CD14-positive monocyte (primary cell): Measurements from ENCODE around the gene VILL. TPM values are rescaled to one million over a fixed set of nuclear protein-coding genes. Genes with fewer than 3 reads are reported as not detected.
A peak's percentile ranks its signal among the peaks of the same experiment; 100 is the strongest.

Experiments
- DNase-seq, 3 donors: peaks; one replicate each; pipeline ENCODE4 v3.0.0-alpha.2; 2011 to 2022
- H2AFZ ChIP-seq: 2 replicates; pipeline ENCODE4 v1.6.0; 2012; ENCODE audit warnings: mild to moderate bottlenecking, low read depth, low read length, inconsistent platforms; ENCODE audit not compliant: insufficient read depth, poor library complexity, severe bottlenecking
- H3K27ac ChIP-seq, 2 donors: 1 replicate in 1 of 2; 2 replicates in 1 of 2; pipeline ENCODE4 v1.5.1; 2012 to 2013; ENCODE audit warnings: low read length in 2 of 2, control low read depth in 1 of 2, inconsistent platforms in 1 of 2, low read depth in 1 of 2, mild to moderate bottlenecking in 1 of 2
- H3K27me3 ChIP-seq, 2 donors: one replicate each; pipeline versions ENCODE4 v1.6.0 to v1.6.1; 2011 to 2013; ENCODE audit warnings: low read length in 2 of 2; ENCODE audit not compliant: control insufficient read depth in 2 of 2, insufficient read depth in 2 of 2
- H3K36me3 ChIP-seq, 2 donors: replicated peaks in 1 of 2; 1 replicate in 1 of 2; 2 replicates in 1 of 2; pipeline versions ENCODE4 v1.5.1 to v1.6.1; 2012 to 2013; ENCODE audit warnings: low read length in 2 of 2, control low read depth in 1 of 2, inconsistent platforms in 1 of 2, mild to moderate bottlenecking in 1 of 2; ENCODE audit not compliant: insufficient read depth in 2 of 2, control insufficient read depth in 1 of 2
- H3K4me1 ChIP-seq, 2 donors: 1 replicate in 1 of 2; 2 replicates in 1 of 2; pipeline versions ENCODE4 v1.5.1 to v1.6.1; 2012 to 2013; ENCODE audit warnings: low read length in 2 of 2, control low read depth in 1 of 2, inconsistent platforms in 1 of 2, mild to moderate bottlenecking in 1 of 2, moderate library complexity in 1 of 2; ENCODE audit not compliant: insufficient read depth in 2 of 2, control insufficient read depth in 1 of 2
- H3K4me2 ChIP-seq: replicated peaks from 2 replicates; pipeline ENCODE3; 2012; ENCODE audit warnings: low read length, moderate library complexity, mild to moderate bottlenecking; ENCODE audit not compliant: poor library complexity, severe bottlenecking; ENCODE audit errors: extremely low read depth
- H3K4me3 ChIP-seq, 3 experiments: fragments of 200-600 bp in 1 of 3; sonication (generic) in 1 of 3; replicated peaks in 1 of 3; 1 replicate in 2 of 3; 2 replicates in 1 of 3; pipeline ENCODE4 v1.5.1; 2011 to 2013; ENCODE audit warnings: low read length in 3 of 3, mild to moderate bottlenecking in 3 of 3, control low read depth in 2 of 3, low read depth in 2 of 3, inconsistent platforms in 1 of 3, moderate library complexity in 1 of 3
- H3K79me2 ChIP-seq: 2 replicates; pipeline ENCODE4 v1.6.0; 2012; ENCODE audit warnings: mild to moderate bottlenecking, control low read depth, inconsistent platforms, low read length, moderate library complexity; ENCODE audit not compliant: insufficient read depth
- H3K9ac ChIP-seq: 2 replicates; pipeline ENCODE4 v1.6.0; 2017; ENCODE audit warnings: low read length, mild to moderate bottlenecking; ENCODE audit not compliant: insufficient read depth, poor library complexity, severe bottlenecking
- H3K9me3 ChIP-seq, 2 donors: replicated peaks in 1 of 2; 1 replicate in 1 of 2; 2 replicates in 1 of 2; pipeline versions ENCODE4 v1.5.1 to v1.6.1; 2012 to 2013; ENCODE audit warnings: low read length in 2 of 2, control low read depth in 1 of 2; ENCODE audit not compliant: control insufficient read depth in 1 of 2, insufficient read depth in 1 of 2
- H4K20me1 ChIP-seq: 2 replicates; pipeline ENCODE4 v1.6.0; 2012; ENCODE audit warnings: mild to moderate bottlenecking, low read length, control low read depth, moderate library complexity; ENCODE audit not compliant: insufficient read depth
- H3K27ac Mint-ChIP-seq, 7 donors: one replicate each; pipeline ENCODE4 v1.8.0; 2020; ENCODE audit warnings: mild to moderate bottlenecking in 7 of 7, mixed read lengths in 7 of 7, moderate library complexity in 6 of 7, inconsistent platforms in 2 of 7
- H3K27me3 Mint-ChIP-seq, 3 donors: one replicate each; pipeline ENCODE4 v1.8.0; 2021 to 2022; ENCODE audit warnings: low read depth in 3 of 3, mild to moderate bottlenecking in 3 of 3, mixed read lengths in 3 of 3, moderate library complexity in 3 of 3, inconsistent platforms in 1 of 3
- H3K36me3 Mint-ChIP-seq, 2 donors: one replicate each; pipeline ENCODE4 v1.8.0; 2020; ENCODE audit warnings: mixed read lengths in 2 of 2, inconsistent platforms in 1 of 2, mild to moderate bottlenecking in 1 of 2
- H3K4me1 Mint-ChIP-seq: one replicate; pipeline ENCODE4 v1.8.0; 2020; ENCODE audit warnings: mild to moderate bottlenecking, mixed read lengths
- H3K4me3 Mint-ChIP-seq, 2 donors: one replicate each; pipeline ENCODE4 v1.8.0; 2020; ENCODE audit warnings: mild to moderate bottlenecking in 2 of 2, mixed read lengths in 2 of 2, moderate library complexity in 1 of 2
- H3K9me3 Mint-ChIP-seq, 7 donors: one replicate each; pipeline ENCODE4 v1.8.0; 2020 to 2022; ENCODE audit warnings: mixed read lengths in 7 of 7, mild to moderate bottlenecking in 6 of 7, moderate library complexity in 6 of 7, inconsistent platforms in 2 of 7
- CTCF ChIP-seq: fragments of 200-600 bp; IDR thresholded peaks from one replicate; pipeline ENCODE4 v1.8.0; 2022; ENCODE audit warnings: antibody characterized with exemption, mild to moderate bottlenecking
- WGBS: methylation state at CpG from one replicate; pipeline ENCODE4 v1.1.5; 2013; ENCODE audit warnings: missing lambda C conversion rate; ENCODE audit not compliant: insufficient coverage; 5-methylcytosine and 5-hydroxymethylcytosine counted together
- intact Hi-C, 2 donors: fragments of 100-400 bp; cut with micrococcal nuclease; formaldehyde crosslinking; loops; one replicate each; pipeline versions ENCODE4 v1.15.0 to v1.15.1; 2023
- polyA plus RNA-seq, 3 donors: library from polyadenylated mRNA; depleted of rRNA in 1 of 3; unstranded in 2 of 3; stranded (reverse) in 1 of 3; fragments of 300-500 nt in 2 of 3; fragments of >200 nt in 1 of 3; fragmentation: Illumina TruSeq in 2 of 3; gene quantifications; 1 replicate in 2 of 3; 2 replicates in 1 of 3; pipeline ENCODE4 v1.2.3, GENCODE V29; 2012 to 2021

Gene VILL
- polyA plus RNA-seq, 3 donors: 4.4 to 29.1 (median 7.4) TPM

GRCh38 chr3:38001456-38002081 is 11.0 kb downstream of the VILL start:
- Histone ChIP-seq H3K4me1 (peaks cover 26 to 39% of the 10 kb centered on the region in 2 donors), H3K4me2 (no peak overlapping the region), H3K79me2 (peaks cover 15% of the 10 kb centered on the region), H4K20me1 (no peaks in the 10 kb centered on the region), H3K4me3 (no peak overlapping the region), H3K9ac (no peak overlapping the region), H3K9me3 (no peaks in the 10 kb centered on the region), H2AFZ (no peak overlapping the region), H3K36me3 (peaks cover 51 to 71% of the 10 kb centered on the region in 2 donors), H3K27ac (peak overlapping the region in 1 of 2 donors; percentile 51), H3K27me3 (no peaks in the 10 kb centered on the region)
- TF ChIP-seq CTCF: no peak
- WGBS: 96% methylated on average over 8 of the region's 9 CpGs
- Mint-ChIP-seq H3K4me3 (no peak overlapping the region), H3K27me3 (peaks cover 0 to 4% (median 2%) of the 10 kb centered on the region in 3 donors), H3K9me3 (no peaks in the 10 kb centered on the region), H3K4me1 (peaks cover 35% of the 10 kb centered on the region), H3K27ac (peak overlapping the region in 2 of 7 donors; percentile 11 to 61), H3K36me3 (peaks cover 54 to 80% of the 10 kb centered on the region in 2 donors)
- intact Hi-C loops: loop anchor here (2.0 to 5.0 kb wide), 2 partner anchors 27 to 34 kb away; no protein-coding TSS in a partner anchor
- DNase-seq: no peak

GRCh38 chr3:38002291-38002876 is 11.8 kb downstream of the VILL start:
- intact Hi-C loops: loop anchor here (2.0 to 5.0 kb wide), 2 partner anchors 28 to 35 kb away; no protein-coding TSS in a partner anchor

More at GRCh38 chr3:38002291-38002876, 11.8 kb downstream of the VILL start:
- peak overlapping the region in 1 of 7 donors; percentile 4 for H3K27ac Mint-ChIP-seq
- H4K20me1 ChIP-seq: no peaks in the 10 kb centered on the region
- no peaks in the 10 kb centered on the region for H3K9me3 ChIP-seq
- H3K4me1 Mint-ChIP-seq: peaks cover 31% of the 10 kb centered on the region
- H3K4me2 ChIP-seq: no peak overlapping the region
- H3K36me3 ChIP-seq: peaks cover 59 to 79% of the 10 kb centered on the region in 2 donors
- H3K36me3 Mint-ChIP-seq: peaks cover 58 to 80% of the 10 kb centered on the region in 2 donors
- H3K27me3 ChIP-seq: no peaks in the 10 kb centered on the region
- no peak for DNase-seq
- peaks cover 18 to 30% of the 10 kb centered on the region in 2 donors for H3K4me1 ChIP-seq
- H3K9me3 Mint-ChIP-seq: no peaks in the 10 kb centered on the region
- H3K27me3 Mint-ChIP-seq: peaks cover 0 to 4% (median 2%) of the 10 kb centered on the region in 3 donors
- H3K27ac ChIP-seq: peak overlapping the region in 1 of 2 donors; percentile 51
- no peak overlapping the region for H3K4me3 ChIP-seq
- H3K79me2 ChIP-seq: peaks cover 8% of the 10 kb centered on the region
- no peak overlapping the region for H2AFZ ChIP-seq
- TF ChIP-seq CTCF: no peak
- no peak overlapping the region for H3K9ac ChIP-seq
- no peak overlapping the region for H3K4me3 Mint-ChIP-seq
- 100% methylated on average over 3 of the region's 6 CpGs for WGBS
